Endometrium (tissue), 2 donors: ENCODE measurements around the gene RMND5B.
"Not testable (repeated sequence)": the region's sequence is repeated elsewhere in the genome, so short reads cannot be mapped to it uniquely, and the experiment has no call there.

Source experiments
- FAIRE-seq: peaks from 2 replicates; lab custom pipeline; 2012; peaks lifted over from hg19 to GRCh38; lab: Jason Lieb, UNC
- donor health status: control.
- donor health status: control.

RMND5B gene

GRCh38 chr5:178174456-178174855 lies 43.6 kb downstream of the RMND5B start:
- no peak for FAIRE-seq

GRCh38 chr5:178176791-178177190 lies 46.0 kb downstream of the RMND5B start:
- no peak for FAIRE-seq

- FAIRE-seq = no peak
Measured at GRCh38 chr5:178177569-178177968, 46.8 kb downstream of the RMND5B start.

DNA sequence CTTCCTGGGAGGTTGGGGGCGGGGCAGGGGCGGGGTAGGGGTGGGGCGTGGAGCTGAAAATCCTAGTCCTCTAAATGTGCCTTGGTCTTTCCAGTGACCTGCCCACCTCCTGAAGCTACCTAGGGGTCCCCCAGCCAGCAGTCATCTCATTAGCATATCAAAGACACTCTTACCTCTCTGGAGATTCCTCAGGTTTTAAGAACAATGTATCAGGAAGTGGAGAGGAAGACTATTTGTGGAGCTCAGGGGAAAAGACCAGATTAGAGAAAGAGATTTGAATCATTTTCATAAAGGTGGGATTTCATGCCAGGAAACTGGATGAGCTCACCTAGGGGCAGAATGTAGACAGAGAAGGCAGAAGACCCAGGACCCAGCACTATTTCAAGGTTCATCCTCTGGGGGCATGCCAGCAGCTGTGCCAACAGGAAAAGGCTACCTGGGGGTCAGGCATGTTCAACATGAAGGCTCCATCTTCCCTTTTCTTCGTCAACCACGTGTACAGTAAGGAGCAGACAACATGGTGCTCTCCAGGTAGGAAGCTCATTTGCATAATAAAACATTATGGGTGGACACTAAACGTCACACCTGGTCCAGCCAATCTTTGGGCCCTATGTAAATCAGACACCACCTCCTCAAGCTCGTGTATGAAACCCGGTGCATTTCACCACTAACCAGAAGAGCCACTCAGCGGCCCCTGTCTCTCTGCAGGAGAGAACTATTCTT lies 49.5 kb downstream of the RMND5B start:
- FAIRE-seq = no peak

DNA sequence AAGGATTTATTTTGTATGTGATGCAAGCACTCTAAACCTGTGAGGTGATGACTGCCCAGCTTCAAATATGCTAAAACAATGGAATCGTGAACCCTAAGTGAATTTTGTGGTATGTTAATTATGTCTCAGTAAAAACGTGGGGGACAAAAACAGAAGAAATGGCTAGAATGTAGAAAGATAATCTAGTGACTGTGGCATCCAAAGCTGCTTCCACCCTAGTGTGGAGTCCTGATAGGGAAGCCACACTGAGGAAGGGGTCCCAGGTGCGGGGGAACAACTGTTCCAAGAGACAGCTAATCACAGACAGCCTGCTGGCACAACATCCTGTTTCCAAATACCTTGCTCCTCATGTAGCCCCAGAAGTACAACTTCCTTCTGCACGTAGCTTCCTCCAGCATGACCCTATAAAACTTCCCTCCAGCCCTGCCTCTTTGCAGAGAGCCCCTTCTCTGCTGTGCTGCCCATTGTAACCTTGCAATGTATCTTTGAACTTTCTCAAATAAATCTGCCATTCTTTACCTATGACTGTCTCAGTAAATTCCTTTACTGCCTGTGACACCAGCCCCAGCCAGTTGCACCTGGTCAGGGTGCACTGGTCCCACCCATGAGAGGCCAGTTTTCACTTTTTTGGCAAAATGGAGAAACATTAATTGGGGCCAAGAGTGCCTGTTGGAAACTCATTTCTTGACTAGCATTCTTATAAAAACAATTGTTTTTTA lies 51.5 kb downstream of the RMND5B start:
- FAIRE-seq = no peak

DNA sequence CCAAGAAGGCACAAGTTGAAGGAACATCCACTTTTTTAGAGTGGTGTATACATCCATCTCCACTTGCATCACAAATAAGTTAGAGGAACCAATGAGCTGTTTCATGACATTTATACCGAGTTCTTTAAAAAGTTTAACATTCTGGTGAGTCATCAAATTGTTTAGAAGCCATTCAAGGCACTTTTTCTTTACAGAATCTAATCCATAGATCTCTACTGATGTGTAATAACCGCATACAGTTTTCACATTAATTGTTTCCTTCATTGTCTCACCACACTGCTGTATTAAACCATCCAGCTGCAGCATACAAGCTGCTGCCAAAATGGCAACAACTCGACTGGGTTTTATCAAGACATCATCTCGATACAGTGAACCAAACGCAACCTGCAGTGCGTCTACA lies 55.6 kb downstream of the RMND5B start:
- no peak for FAIRE-seq

GRCh38 chr5:178187014-178187413 lies 56.2 kb downstream of the RMND5B start, which contains the start of gene GMCL2:
TSS of gene GMCL2 (minus strand) at chr5:178187371. CDS start at chr5:178187299, 72 bp downstream.
- FAIRE-seq = no peak

DNA sequence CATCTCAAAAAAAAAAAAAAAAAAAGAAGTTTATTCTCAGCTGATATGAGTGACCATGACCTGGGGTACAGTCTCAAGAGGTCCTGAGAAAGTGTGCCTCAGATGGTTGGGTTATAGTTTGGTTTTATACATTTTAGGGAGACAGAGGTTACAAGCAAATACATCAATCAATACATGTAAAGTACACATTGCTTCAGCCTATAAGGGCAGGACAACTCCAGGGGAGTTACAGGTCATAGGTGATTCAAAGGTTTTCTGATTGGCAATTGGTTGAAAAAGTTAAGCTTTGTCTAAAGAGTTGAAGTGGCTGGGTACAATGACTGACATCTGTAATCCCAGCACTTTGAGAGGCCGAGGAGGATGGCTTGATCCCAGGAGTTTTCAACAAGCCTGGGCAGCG lies 58.6 kb downstream of the RMND5B start:
- no peak for FAIRE-seq

DNA sequence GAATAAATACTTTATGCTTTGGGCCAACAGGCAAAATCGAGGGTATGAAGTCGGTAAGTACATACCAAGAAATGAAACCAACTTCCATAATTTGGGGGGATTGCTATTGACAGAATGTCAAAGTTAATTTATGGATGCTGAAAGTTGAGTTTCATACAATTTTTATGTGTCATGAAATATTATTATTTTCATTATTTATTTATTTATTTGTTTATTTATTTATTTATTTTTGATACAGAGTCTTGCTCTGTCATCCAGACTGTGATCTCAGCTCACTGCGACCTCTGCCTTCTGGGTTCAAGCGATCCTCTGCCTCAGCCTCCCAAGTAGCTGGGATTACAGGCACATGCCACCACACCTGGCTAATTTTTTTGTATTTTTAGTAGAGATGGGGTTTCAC lies 60.8 kb downstream of the RMND5B start:
- FAIRE-seq = no peak

- no peak for FAIRE-seq
Measured at GRCh38 chr5:178192244-178192643, 61.4 kb downstream of the RMND5B start.

- no peak for FAIRE-seq
Measured at GRCh38 chr5:178192787-178193186, 62.0 kb downstream of the RMND5B start.

DNA sequence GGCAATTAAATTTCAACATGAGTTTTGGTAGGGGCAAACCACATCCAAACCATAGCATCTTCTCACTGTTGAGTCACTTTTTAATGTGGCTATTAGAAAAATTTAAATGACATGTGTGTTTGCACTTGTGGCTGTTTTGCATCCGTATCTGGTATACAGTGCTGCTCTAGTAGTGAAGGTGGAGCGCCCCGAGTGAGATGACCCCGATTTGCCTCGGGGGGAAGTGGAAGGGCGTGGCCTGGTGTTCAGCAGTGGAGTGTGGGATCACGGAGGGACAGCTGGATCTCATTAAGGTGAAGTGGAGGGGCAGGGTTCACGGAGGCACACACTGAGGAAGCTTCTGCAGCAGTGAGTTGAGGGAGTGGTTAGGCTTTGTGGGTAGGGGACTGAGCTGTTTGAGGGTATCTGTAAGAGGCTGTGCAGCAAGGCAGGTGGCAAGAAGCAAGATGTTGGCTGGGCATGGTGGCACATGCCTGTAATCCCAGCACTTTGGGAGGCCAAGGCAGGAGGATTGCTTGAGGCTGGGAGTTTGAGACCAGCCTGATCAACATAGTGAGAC lies 62.5 kb downstream of the RMND5B start:
- no peak for FAIRE-seq

DNA sequence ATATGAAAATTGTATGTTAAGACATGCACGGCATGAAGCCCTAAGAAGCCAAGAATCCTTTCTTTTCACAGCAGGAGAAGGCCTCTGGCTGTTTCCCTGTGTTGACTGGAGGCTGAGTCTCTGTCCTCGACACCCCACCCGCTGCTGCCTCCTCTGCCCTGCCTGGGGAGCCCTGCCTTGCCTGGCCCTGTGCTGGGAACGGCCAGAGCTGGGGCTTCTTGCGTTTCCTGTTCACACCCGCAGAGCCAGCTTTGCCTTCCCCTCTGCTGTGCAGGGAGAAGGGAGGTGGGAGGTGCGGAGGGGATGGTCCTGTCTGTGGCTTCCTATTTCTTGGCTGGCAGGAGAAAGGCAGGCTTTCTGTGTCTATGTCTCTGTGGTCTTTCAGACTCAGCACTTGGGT lies 63.2 kb downstream of the RMND5B start:
- FAIRE-seq = no peak

- FAIRE-seq = no peak
Measured at GRCh38 chr5:178196281-178196812, 65.5 kb downstream of the RMND5B start.

- FAIRE-seq = no peak
Measured at GRCh38 chr5:178196986-178197385, 66.2 kb downstream of the RMND5B start.

- not testable (repeated sequence) for FAIRE-seq
Measured at GRCh38 chr5:178198151-178198550, 67.3 kb downstream of the RMND5B start.

DNA sequence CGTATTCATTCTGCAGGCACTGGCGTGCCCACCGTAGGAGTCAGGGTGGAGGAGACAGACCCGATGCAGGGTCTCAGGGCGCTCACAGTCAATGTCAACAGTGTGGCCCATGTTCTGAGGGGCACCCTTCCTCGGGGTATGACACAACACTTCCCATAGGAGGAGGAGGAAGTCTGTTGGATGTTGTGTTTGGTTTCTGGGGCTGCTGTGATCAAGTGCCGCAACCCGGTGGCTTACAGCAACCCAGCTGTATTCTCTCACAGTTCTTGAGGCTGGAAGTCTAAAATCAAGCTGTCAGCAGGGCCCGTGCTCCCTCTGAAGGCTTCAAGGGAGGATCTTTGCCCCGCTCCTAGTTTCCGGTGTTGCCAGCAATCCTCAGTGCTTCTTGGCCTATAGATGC lies 67.9 kb downstream of the RMND5B start:
- FAIRE-seq = no peak

- FAIRE-seq = no peak
Measured at GRCh38 chr5:178199581-178200434, 69.0 kb downstream of the RMND5B start.
